GM21717 (cell line): ENCODE results near the gene ARL6IP6.

ENCODE experiments used
- ATAC-seq: cut with Tn5 transposase; IDR thresholded peaks from one replicate; pipeline ENCODE4 v1.9.1; 2021; ENCODE audit warnings: mild to moderate bottlenecking, moderate library complexity; ENCODE audit not compliant: unreplicated experiment

The ARL6IP6 gene

GRCh38 chr2:152718076-152718908, at the start of gene ARL6IP6:
Gene ARL6IP6 (plus strand): TSS chr2:152718620. CDS start chr2:152718625, 5 bp downstream.
- ATAC-seq: peak; percentile 72

DNA sequence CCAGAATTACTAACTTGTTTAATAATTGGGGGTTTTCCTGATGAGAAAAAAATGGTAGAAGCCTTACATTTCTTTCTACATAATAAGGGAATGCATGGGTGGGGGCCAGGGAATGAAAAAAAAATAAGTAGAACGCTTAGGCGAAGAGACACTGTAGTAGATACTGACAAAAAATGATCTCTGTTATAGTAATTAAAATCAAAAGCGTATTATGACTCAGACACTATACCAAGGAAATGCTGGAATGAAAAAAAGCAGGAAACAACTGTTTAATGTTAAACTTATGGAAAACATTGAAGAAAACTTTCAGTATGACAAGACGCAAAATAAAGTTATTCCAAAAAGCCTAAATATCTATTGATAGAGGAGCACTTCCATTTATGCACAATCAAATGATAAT, 44.1 kb upstream of the ARL6IP6 start:
- no peak for ATAC-seq

GRCh38 chr2:152676461-152676860, 42.0 kb upstream of the ARL6IP6 start:
- no peak for ATAC-seq

- no peak for ATAC-seq
Measured at GRCh38 chr2:152678808-152679207, 39.6 kb upstream of the ARL6IP6 start.

DNA sequence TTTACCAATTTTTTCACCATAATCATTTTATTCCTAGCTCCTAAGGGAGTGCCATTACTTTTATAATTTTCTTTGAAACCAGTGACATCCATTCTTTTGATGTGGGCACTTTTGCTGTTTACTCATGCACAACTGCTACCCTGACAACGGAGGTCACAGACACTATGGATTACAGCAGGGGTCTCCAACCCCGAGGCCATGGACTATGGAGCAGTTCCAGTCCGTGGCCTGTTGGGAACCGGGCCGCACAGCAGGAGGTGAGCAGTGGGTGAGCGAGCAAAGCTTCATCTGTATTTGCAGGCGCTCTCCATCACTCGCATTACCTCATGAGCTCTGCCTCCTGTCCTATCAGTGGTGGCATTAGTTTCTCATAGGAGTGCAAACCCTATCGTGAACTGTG, 35.8 kb upstream of the ARL6IP6 start:
- ATAC-seq: no peak

DNA sequence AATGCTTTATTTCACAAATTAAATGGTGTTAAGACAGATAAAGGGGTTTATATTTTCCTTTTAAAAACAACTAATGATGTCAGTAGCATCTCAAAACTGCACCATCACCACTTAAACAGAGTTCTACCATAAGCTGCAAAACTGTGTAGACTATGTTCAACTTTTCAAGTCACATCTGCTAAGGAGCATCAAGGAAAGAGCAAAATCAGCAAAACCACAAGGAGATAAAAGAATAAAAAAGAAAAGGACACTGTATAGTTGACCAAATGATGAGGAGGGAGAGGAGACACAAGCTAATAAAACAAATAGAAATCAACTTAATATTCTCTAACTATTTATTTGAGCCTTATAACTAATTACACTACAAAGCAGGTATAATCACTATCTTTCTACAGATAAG, 35.0 kb upstream of the ARL6IP6 start:
- ATAC-seq: no peak

DNA sequence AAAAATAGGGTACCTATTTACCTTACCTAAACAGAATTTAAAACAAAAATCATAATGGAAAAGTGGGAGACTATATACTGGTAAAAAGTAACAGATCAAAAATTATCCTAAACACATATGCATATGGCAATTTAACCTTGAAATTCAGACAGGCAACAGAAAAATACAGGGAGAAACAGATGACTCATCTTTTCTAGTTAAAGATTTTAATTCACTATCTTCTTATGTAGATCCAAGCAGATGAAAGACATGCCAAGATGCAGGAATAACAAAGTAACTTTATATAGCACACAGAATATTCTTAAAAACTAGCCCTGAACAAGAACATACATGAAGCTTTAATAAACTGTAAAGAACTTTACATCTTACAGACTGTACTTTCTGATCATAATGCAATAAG, 32.1 kb upstream of the ARL6IP6 start:
- no peak for ATAC-seq

DNA sequence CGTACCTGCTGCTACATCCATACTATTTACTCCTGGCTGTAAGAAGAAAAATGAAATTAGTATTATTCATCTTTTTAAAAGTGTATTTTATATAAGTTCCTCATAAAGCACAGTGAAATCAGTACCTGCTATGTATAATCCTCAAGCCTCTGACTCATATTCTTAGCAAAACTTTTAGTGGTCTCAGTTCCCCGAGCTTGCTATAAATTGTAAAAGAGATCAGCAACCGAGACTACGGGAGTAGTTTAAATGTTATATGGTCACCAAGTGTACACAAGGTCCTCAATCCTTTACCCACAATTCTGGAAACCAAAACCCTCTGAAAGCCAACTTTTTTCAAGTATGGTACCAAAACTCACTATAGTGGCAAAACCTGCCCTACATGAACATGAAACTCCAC, 25.4 kb upstream of the ARL6IP6 start:
- peak; percentile 95 for ATAC-seq

DNA sequence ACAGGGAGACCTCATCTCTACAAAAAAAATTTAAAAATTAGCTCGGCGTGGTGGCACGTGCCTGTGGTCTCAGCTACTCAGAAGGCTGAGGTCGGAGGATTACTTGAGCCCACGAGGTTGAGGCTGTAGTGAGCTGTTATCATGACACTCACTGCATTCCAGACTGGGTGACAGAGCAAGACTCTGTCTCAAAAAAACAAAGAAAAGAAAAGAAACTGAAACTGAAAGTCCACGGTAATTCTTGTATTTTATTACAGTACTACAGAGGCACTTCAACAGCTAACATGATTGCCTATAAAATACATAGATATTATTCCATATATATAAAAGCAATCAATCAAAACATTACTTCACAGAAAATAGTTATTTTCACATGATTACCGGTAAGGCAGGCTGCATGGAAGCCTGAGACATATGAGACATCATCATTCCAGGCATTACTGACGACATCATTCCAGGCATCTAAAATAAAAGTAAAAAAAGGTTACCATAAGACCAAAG, 24.2 kb upstream of the ARL6IP6 start:
- ATAC-seq: peak; percentile 57

DNA sequence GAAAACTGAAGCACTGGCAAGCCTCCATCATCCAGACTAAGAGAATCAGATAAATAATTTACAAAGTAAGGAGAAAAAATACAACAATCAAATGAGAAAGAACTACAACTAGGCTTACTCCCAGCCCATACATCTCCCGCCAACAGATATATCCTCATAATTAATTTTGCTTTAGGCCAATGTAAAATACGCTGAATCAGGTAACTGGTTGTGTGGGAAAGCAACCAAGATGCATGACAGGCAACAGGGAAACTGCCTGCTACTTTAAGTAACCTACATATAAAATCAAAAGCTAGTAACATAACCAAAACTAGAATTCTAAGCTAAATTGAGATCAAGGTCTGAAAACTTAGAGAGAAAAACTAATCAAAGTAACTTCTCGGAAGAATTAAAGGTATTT, 22.7 kb upstream of the ARL6IP6 start:
- ATAC-seq: no peak

DNA sequence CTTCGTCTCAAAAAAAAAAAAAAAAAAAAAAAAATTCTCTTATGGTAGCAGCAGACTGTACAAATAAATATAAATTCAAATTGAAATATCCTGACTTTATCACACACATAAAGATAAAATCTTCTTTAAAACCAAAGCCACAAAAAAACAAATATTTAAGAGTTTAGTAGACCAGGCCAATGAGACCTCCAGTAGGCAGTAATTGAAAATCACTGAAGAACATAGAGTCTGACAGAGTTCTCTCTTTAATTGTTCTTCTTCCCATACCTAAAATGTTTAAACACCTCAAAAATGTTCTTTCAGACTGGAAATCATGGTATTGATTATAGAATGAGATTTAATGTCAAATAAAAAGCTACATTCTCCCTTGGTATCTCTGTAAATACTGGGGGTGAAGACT, 21.9 kb upstream of the ARL6IP6 start:
- no peak for ATAC-seq

- no peak for ATAC-seq
Measured at GRCh38 chr2:152701198-152701597, 17.2 kb upstream of the ARL6IP6 start.

GRCh38 chr2:152706477-152707021, 11.9 kb upstream of the ARL6IP6 start:
- ATAC-seq: no peak

- no peak for ATAC-seq
Measured at GRCh38 chr2:152708742-152709141, 9.7 kb upstream of the ARL6IP6 start.

DNA sequence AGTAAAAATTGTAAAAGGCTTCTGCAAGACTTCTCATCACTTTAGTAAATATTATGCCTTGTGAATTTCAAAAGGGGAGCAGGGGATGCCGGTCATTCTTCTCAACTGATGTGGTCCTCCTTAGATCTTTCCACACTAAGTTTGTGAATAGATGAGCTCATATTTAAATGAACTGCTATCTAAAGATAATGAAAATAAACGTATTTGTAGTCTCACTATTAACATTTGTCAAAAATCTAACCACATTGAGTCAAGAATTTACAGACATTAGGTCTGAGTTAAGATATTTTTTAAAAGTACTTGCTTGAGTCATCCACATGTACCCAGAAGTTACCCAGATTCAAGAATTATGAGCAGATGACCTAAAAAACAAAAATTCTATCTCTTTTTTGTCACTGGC, 7.7 kb upstream of the ARL6IP6 start:
- ATAC-seq: no peak

- ATAC-seq: no peak
Measured at GRCh38 chr2:152715112-152715511, 3.3 kb upstream of the ARL6IP6 start.

GRCh38 chr2:152715854-152716428, 2.5 kb upstream of the ARL6IP6 start:
- ATAC-seq: no peak

GRCh38 chr2:152716805-152717227, 1.6 kb upstream of the ARL6IP6 start:
- ATAC-seq: peak; percentile 1

DNA sequence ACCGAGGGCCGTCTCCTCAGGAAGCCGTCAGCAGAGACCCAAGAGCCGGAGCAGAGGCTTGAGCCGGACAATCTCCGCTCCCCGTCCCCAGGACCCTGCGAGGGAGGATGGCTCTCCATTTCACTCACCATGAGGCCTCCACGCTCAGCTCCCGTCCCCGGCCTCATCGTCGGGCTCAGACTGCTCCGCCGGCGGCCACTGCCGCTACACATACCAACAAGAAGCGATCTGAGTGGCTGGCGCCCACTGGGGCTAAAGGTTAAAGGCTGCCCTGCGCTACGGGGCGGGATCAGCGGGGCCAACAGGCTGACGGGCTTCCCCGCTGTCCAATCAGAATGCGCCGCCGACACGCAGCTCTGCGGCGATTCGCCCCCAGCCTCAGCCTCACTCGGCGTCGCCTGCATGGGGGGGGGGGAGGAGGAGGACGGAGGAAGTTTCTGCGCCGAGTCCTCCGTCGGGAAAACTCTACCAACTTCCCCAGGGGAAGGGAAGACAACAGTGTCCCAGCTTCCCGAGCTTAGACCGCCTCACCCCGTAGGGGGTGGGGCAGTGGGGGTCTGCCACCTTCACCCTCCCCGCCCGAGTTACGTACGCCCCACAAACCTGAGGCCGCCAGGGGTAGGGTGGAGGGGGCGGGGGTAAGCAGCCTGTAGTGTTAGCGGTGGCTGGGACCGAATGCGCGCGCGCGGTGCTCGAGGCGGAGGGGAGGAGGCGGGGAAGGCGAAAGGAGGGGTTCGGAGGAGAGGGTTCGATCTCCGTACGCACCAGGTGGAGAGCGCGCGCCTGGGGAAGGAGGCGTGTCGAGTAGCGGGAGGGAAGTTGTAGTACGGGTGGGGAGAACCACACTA, 968 bp upstream of the ARL6IP6 start, which contains the start of gene PRPF40A:
Gene PRPF40A (minus strand): TSS at position 234 of the 848 bp plus-strand sequence. CDS start 22 bp downstream, at position 212.
- peak; percentile 69 for ATAC-seq

GRCh38 chr2:152718909-152719645, 657 bp downstream of the ARL6IP6 start:
- ATAC-seq: peak; percentile 36
